ENCODE measurements around the gene NTF4. TPM values are rescaled to one million over a fixed set of nuclear protein-coding genes. Genes with fewer than 3 reads are reported as not detected.

NTF4 gene
- total and polyA plus RNA-seq, 2 of the 13 experiments (the other 11 are each of a cell fraction or from before 2014, with no cell fraction given), result not detected

DNA sequence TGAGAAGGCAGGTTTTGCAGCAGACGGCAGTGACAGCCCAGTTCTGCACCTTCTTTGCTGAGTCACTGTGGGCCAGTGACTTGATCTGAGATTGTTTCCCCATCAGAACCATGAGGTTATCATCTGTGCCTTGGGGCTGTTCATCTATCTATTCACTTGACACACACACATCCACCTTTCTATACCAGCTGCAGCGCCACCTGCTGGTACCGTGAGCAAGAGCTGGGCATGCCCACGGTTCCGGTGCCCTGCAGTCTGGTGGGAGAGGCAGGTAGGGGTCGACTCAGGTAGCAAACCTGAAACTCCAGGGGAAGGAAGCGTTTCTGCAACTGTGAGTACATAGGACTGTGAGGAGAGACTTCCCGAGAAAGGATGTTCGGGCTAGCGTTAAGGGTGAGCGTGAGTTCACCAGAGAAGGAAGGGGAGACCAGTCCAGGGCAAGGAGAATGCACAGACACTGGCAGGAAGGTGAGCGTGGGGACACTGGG, 42.1 kb upstream of the NTF4 start:
- H4K20me1 ChIP-seq (ENCODE audit: insufficient read depth, low read length), result peaks cover 20% of the 10 kb centered on the region
- H3K27me3 ChIP-seq (ENCODE audit: control insufficient read depth in 1 of 2, insufficient read depth in 2 of 2, low read length in 2 of 2), result no peaks in the 10 kb centered on the region
- 69% methylated on average over 11 of the region's 12 CpGs for WGBS (ENCODE audit: low lambda C conversion rate)
- BruUV-seq (replicated peaks), result no TSS peak
- H3K9ac ChIP-seq (ENCODE audit: insufficient read depth, low read depth, low read length), result no peak overlapping the region
- H3K4me1 ChIP-seq (ENCODE audit: insufficient read depth, low read length), result no peaks in the 10 kb centered on the region
- CTCF ChIA-PET (ENCODE audit: low intra/inter-chr PET ratio, low total read pairs), result interaction anchor here (1.1 to 1.8 kb wide), 2 partner anchors 9 to 38 kb away, joined by 4 to 7 read pairs; no protein-coding TSS in a partner anchor
- intact Hi-C loops (cut with micrococcal nuclease; ENCODE audit: unreplicated experiment) (no loop called here), in situ Hi-C loops (cut with HindIII; ENCODE audit: extremely low pct_ligation_motif_present, low pct_unique_long_range_greater_than_20kb) (no loop called here)
- no peak overlapping the region for H3K4me3 ChIP-seq (replicated peaks in 1 of 3; ENCODE audit: insufficient read depth in 1 of 3, low read depth in 2 of 3, low read length in 3 of 3)
- H3K79me2 ChIP-seq (ENCODE audit: insufficient read depth, low read length), result no peaks in the 10 kb centered on the region
- ATAC-seq (peak; percentile 75), FAIRE-seq (peak; percentile 76), DNase-seq (ENCODE audit: low spot score) (peak; percentile 59)
- no peaks in the 10 kb centered on the region for H3K9me3 ChIP-seq (ENCODE audit: low read length)
- no peak overlapping the region for H3K4me2 ChIP-seq (ENCODE audit: low read depth, low read length)
- no peak overlapping the region for H2AFZ ChIP-seq (ENCODE audit: low read length)
- POLR2A ChIA-PET, result interaction anchor here (1.2 to 1.4 kb wide), 3 partner anchors 9 to 113 kb away, joined by 4 read pairs; partner anchors contain the start of genes GYS1 and RUVBL2
- no peak overlapping the region for H3K27ac ChIP-seq (ENCODE audit: extremely low read length, insufficient read depth, low read length)
- peaks cover 21 to 70% of the 10 kb centered on the region in 2 experiments; a peak in 4 of 5 replicates for H3K36me3 ChIP-seq (replicated peaks in 1 of 2; ENCODE audit: control insufficient read depth in 1 of 2, insufficient read depth in 2 of 2, low read length in 2 of 2)
- TF ChIP-seq JARID2 (CRISPR knock-in tag; IDR thresholded peaks at IDR 0.05; ENCODE audit: insufficient replicate concordance) (no peak), KDM2A (CRISPR knock-in tag; IDR thresholded peaks at IDR 0.05; ENCODE audit: borderline replicate concordance, low read depth) (peak; percentile 33; the same call in 1 of the 2 replicates), RAD21 (CRISPR knock-in tag; IDR thresholded peaks at IDR 0.05) (peak; percentile 48; the same call in 1 of the 2 replicates), XRCC5 (optimal IDR thresholded peaks at IDR 0.05; ENCODE audit: low read length) (peak; percentile 78), FOXP1 (IDR thresholded peaks at IDR 0.05) (no peak), FOXP1 (CRISPR knock-in tag; IDR thresholded peaks at IDR 0.05) (no peak), ZNF788 (CRISPR knock-in tag; IDR thresholded peaks at IDR 0.05; ENCODE audit: borderline replicate concordance) (0 out of 2 replicates have a peak, but pooled peaks have one; percentile 26), KDM4B (CRISPR knock-in tag; IDR thresholded peaks at IDR 0.05) (0 out of 2 replicates have a peak, but pooled peaks have one; percentile 22), REPIN1 (CRISPR knock-in tag; IDR thresholded peaks at IDR 0.05; ENCODE audit: borderline replicate concordance, low read depth) (0 out of 2 replicates have a peak, but pooled peaks have one; percentile 30), RBM22 (optimal IDR thresholded peaks at IDR 0.05; ENCODE audit: low read length) (peak; percentile 77), NFE2L2 (IDR thresholded peaks at IDR 0.05; ENCODE audit: low read length) (peak; percentile 51; the same call in 1 of the 2 replicates), NR2F1 (CRISPR knock-in tag; IDR thresholded peaks at IDR 0.05) (no peak), BORCS8-MEF2B (CRISPR knock-in tag; IDR thresholded peaks at IDR 0.05) (0 out of 2 replicates have a peak, but pooled peaks have one; percentile 37), SALL1 (CRISPR knock-in tag; IDR thresholded peaks at IDR 0.05) (peak; percentile 38; the same call in 1 of the 2 replicates), ZNF468 (CRISPR knock-in tag; IDR thresholded peaks at IDR 0.05) (no peak), LCORL (IDR thresholded peaks at IDR 0.05) (no peak), LCORL (CRISPR knock-in tag; IDR thresholded peaks at IDR 0.05) (no peak)
- TF ChIP-seq, protein P1, sequence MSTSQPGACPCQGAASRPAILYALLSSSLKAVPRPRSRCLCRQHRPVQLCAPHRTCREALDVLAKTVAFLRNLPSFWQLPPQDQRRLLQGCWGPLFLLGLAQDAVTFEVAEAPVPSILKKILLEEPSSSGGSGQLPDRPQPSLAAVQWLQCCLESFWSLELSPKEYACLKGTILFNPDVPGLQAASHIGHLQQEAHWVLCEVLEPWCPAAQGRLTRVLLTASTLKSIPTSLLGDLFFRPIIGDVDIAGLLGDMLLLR (CRISPR knock-in tag; IDR thresholded peaks at IDR 0.05), result peak; percentile 42; the same call in 1 of the 2 replicates
- TF ChIP-seq, protein P2, sequence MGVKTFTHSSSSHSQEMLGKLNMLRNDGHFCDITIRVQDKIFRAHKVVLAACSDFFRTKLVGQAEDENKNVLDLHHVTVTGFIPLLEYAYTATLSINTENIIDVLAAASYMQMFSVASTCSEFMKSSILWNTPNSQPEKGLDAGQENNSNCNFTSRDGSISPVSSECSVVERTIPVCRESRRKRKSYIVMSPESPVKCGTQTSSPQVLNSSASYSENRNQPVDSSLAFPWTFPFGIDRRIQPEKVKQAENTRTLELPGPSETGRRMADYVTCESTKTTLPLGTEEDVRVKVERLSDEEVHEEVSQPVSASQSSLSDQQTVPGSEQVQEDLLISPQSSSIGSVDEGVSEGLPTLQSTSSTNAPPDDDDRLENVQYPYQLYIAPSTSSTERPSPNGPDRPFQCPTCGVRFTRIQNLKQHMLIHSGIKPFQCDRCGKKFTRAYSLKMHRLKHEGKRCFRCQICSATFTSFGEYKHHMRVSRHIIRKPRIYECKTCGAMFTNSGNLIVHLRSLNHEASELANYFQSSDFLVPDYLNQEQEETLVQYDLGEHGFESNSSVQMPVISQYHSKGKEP (CRISPR knock-in tag; IDR thresholded peaks at IDR 0.05), result no peak
- TF ChIP-seq, protein P3, sequence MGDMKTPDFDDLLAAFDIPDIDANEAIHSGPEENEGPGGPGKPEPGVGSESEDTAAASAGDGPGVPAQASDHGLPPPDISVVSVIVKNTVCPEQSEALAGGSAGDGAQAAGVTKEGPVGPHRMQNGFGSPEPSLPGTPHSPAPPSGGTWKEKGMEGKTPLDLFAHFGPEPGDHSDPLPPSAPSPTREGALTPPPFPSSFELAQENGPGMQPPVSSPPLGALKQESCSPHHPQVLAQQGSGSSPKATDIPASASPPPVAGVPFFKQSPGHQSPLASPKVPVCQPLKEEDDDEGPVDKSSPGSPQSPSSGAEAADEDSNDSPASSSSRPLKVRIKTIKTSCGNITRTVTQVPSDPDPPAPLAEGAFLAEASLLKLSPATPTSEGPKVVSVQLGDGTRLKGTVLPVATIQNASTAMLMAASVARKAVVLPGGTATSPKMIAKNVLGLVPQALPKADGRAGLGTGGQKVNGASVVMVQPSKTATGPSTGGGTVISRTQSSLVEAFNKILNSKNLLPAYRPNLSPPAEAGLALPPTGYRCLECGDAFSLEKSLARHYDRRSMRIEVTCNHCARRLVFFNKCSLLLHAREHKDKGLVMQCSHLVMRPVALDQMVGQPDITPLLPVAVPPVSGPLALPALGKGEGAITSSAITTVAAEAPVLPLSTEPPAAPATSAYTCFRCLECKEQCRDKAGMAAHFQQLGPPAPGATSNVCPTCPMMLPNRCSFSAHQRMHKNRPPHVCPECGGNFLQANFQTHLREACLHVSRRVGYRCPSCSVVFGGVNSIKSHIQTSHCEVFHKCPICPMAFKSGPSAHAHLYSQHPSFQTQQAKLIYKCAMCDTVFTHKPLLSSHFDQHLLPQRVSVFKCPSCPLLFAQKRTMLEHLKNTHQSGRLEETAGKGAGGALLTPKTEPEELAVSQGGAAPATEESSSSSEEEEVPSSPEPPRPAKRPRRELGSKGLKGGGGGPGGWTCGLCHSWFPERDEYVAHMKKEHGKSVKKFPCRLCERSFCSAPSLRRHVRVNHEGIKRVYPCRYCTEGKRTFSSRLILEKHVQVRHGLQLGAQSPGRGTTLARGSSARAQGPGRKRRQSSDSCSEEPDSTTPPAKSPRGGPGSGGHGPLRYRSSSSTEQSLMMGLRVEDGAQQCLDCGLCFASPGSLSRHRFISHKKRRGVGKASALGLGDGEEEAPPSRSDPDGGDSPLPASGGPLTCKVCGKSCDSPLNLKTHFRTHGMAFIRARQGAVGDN (CRISPR knock-in tag; IDR thresholded peaks at IDR 0.05), result peak; percentile 26; the same call in 1 of the 2 replicates

Measured in HepG2 (cell line).